Mesothelial cell of epicardium (in vitro differentiated cells): Measurements from ENCODE around the gene SLCO4C1. TPM values are rescaled to one million over a fixed set of nuclear protein-coding genes. Genes with fewer than 3 reads are reported as not detected.

ENCODE experiments used
- DNase-seq, 2 experiments: peaks; one replicate each; pipeline ENCODE4 v3.0.0; 2021; ENCODE audit warnings: low spot score in 2 of 2; ENCODE audit not compliant: unreplicated experiment in 2 of 2
- H3K27ac Mint-ChIP-seq: 2 replicates; pipeline ENCODE4 v1.8.0; 2021; ENCODE audit warnings: mixed read lengths
- H3K27me3 Mint-ChIP-seq: 2 replicates; pipeline ENCODE4 v1.8.0; 2021; ENCODE audit warnings: low read depth, mixed read lengths
- H3K36me3 Mint-ChIP-seq: 2 replicates; pipeline ENCODE4 v1.8.0; 2021; ENCODE audit warnings: mixed read lengths
- H3K4me1 Mint-ChIP-seq: 2 replicates; pipeline ENCODE4 v1.8.0; 2021; ENCODE audit warnings: mixed read lengths
- H3K4me3 Mint-ChIP-seq: 2 replicates; pipeline ENCODE4 v1.8.0; 2021; ENCODE audit warnings: mild to moderate bottlenecking, moderate library complexity, mixed read lengths
- H3K9me3 Mint-ChIP-seq: 2 replicates; pipeline ENCODE4 v1.8.0; 2021; ENCODE audit warnings: mixed read lengths
- CTCF ChIP-seq: fragments of 200-600 bp; sonication (generic); IDR thresholded peaks from one replicate; pipeline ENCODE4 v1.5.0; 2021; ENCODE audit warnings: antibody characterized with exemption; ENCODE audit not compliant: unreplicated experiment
- total RNA-seq: library from RNA; stranded (reverse); gene quantifications from 3 replicates; pipeline ENCODE4 v1.2.1, GENCODE V29; 2021

The SLCO4C1 gene
- total RNA-seq, 1 donor from 2014 or later, result 1.3 TPM

DNA sequence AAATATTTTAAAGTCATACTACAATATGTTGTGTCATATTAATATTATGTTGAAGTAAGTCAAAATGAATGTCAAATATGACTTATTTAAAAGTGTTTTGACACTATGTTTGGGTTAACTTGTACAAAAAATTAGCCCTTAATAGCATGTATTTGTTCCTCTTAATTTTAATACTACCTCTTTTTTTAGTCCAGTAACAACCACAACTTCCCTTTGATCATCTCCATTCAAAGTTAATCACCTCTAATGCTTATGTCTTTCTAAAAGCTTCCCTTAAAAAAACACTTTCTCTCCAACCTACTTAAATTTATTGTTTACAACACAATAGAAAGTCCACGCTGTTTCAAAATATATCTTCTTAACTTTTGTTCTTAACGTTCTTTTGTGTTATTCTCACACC is 9.6 kb downstream of the SLCO4C1 start:
- no peak for DNase-seq
- TF ChIP-seq CTCF, result no peak
- H3K4me3 Mint-ChIP-seq, result no peak overlapping the region
- H3K9me3 Mint-ChIP-seq, result no peaks in the 10 kb centered on the region
- H3K36me3 Mint-ChIP-seq, result no peaks in the 10 kb centered on the region
- H3K4me1 Mint-ChIP-seq, result no peaks in the 10 kb centered on the region
- H3K27ac Mint-ChIP-seq, result no peak overlapping the region
- H3K27me3 Mint-ChIP-seq, result no peaks in the 10 kb centered on the region

DNA sequence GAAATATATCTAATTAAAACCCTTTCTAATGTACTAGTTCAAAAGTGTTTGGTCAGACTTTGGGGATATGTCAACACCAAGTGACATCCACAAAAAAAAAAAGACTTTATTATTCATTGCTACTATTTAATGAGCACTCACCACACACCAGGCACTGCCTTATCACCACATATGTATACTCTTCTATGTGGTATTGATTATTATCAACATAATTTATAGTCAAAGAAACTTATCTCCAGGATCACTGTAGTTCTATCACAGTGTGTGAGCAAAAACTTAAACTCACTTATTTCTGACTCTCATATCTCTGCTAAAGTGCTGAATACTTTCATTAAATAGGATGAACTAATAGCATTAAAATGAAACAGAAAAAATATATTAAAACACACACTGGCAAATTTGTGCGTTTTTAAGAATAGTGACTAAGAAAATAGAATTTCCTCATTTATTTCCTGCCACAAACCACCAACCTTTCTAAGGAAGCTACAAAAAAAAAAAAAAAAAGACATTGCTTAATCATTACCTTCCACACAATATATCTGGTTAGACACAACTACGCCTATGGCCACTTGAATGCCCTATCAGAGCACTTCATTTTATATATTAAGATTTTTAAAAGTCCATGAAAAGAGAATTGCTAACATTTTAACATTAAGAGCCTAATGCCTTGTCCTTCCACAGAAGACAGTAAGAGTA is 12.8 kb downstream of the SLCO4C1 start:
- Mint-ChIP-seq H3K4me3 (no peak overlapping the region), H3K4me1 (no peaks in the 10 kb centered on the region), H3K36me3 (no peaks in the 10 kb centered on the region), H3K27ac (no peak overlapping the region), H3K27me3 (no peaks in the 10 kb centered on the region), H3K9me3 (no peaks in the 10 kb centered on the region)
- no peak for TF ChIP-seq CTCF
- DNase-seq, result no peak

DNA sequence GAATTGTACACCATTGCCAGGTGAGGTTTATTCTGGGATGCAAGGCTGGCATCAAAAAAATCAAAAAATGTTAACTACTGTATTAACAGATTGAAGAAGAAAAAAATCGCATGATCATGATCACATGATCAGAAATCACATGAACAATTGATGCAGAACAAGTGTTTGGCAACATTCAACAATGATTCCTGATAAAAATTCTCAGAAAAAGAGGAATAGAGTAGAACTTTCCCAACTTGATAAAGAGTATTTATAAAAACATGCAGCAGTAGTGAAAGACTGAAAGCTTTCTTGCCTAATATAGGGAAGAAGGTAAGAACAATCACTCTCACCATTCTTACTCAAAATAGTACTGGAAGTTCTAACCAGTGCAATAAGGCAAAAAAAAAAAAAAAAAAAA is 16.4 kb downstream of the SLCO4C1 start:
- no peak for TF ChIP-seq CTCF
- Mint-ChIP-seq H3K9me3 (no peaks in the 10 kb centered on the region), H3K4me3 (no peak overlapping the region), H3K27ac (no peak overlapping the region), H3K27me3 (no peaks in the 10 kb centered on the region), H3K36me3 (no peaks in the 10 kb centered on the region), H3K4me1 (no peaks in the 10 kb centered on the region)
- DNase-seq, result no peak

- no peak overlapping the region for H3K4me3 Mint-ChIP-seq
- TF ChIP-seq CTCF, result no peak
- no peak for DNase-seq
- no peaks in the 10 kb centered on the region for H3K9me3 Mint-ChIP-seq
- H3K27ac Mint-ChIP-seq, result no peak overlapping the region
- no peaks in the 10 kb centered on the region for H3K27me3 Mint-ChIP-seq
- H3K36me3 Mint-ChIP-seq, result no peaks in the 10 kb centered on the region
- H3K4me1 Mint-ChIP-seq, result no peaks in the 10 kb centered on the region
Measured at GRCh38 chr5:102278231-102278630, 17.9 kb downstream of the SLCO4C1 start.

DNA sequence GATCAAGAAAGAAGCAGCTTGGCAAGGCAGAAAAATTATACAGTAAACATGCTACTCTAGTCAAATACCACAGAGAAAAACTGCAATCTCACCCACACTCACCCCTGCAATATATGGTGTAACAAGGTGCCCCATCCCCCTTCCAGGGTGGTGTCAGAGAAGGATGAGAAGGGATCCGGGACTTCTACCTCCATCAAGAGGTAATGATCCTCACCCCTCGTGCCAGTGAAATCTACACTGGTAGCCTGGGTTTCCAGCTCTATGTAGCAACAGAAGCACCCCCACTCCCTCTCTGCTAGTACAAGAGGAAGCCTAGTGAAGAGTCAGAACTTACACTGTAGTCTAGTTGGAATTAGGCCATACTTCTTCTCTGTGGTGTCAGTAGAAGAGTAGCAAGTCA is 18.9 kb downstream of the SLCO4C1 start:
- H3K27ac Mint-ChIP-seq, result no peak overlapping the region
- DNase-seq, result no peak
- H3K4me3 Mint-ChIP-seq, result no peak overlapping the region
- no peaks in the 10 kb centered on the region for H3K36me3 Mint-ChIP-seq
- TF ChIP-seq CTCF, result no peak
- no peaks in the 10 kb centered on the region for H3K4me1 Mint-ChIP-seq
- no peaks in the 10 kb centered on the region for H3K27me3 Mint-ChIP-seq
- no peaks in the 10 kb centered on the region for H3K9me3 Mint-ChIP-seq

DNA sequence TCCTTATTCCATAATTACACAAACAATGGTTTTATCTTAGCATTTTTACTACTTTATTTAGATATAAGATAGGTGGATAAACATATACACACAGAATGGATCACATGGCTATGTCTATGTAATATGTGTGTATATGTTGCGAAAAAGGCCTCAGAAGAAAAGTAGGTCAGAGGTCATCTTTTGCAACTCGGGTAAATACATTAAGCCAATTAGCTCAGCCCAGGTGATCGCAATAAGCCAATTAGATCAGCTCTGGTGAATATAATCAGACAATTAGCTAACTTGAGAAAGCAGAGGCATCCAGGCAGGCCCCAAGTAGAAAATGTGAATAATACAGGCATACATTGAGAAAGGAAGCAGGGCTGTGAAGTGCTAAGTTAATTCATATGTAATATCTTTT is 24.3 kb downstream of the SLCO4C1 start:
- Mint-ChIP-seq H3K36me3 (peaks cover 2% of the 10 kb centered on the region), H3K27ac (no peak overlapping the region), H3K4me3 (no peak overlapping the region), H3K9me3 (peaks cover 31% of the 10 kb centered on the region), H3K4me1 (no peaks in the 10 kb centered on the region), H3K27me3 (no peaks in the 10 kb centered on the region)
- DNase-seq, result no peak
- TF ChIP-seq CTCF, result no peak
